SKM-1 (cell line): ENCODE data around the gene S100A4.

Experiments used
- DNase-seq: peaks from one replicate; lab custom pipeline; 2025; ENCODE audit not compliant: unreplicated experiment; lab: John Stamatoyannopoulos, UW

Gene S100A4

DNA sequence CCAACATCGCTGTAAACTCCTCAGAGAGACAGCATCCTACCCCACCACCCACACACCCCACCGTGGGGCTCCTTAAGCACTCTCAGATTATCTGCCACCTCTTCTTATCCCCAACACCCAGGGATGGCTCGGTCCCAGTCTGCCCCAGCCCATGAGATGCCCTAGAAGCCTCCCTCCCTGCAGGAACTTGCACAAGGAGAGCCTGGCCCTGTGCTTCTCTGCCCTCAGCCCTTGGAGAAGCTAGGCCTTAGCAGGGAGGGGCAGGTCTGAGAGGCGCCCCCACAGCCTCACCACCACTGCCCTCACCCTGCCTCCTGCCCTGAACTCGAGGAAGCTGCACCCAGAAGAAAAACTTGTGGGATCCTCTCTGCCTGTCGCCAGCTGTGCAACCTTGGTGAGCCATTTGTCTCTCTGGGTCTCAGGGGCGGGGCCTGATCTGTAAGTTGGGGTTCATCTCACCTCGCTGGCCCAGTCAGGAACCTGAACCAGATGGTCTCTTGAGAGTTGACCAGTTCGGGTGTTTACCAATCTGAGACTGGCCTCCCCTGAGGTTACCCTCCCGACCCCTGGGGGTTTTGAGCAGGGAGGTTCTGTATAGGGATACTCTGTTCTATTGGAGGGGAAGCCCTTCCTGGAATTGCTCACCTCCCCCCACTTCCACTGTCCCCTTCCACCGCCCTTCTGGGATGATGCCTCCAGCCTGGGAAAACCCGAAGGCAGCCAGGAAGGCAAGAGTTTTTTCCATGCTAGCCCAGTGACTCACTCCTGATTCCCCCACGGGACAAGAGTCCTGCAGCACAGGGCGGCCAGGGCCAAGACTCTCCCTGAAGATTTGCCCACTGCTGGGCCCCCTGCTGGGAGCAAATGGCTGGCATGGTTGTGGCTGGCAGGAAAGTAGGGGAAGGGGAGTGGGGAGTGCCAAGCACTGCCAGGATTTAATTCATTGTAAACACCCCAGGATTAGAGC lies 3.4 kb upstream of the S100A4 start, which contains the start of gene S100A3:
S100A3 (minus strand) TSS at position 537 of the 967 bp plus-strand sequence. CDS start 773 bp downstream, outside the sequence.
- DNase-seq = no peak

DNA sequence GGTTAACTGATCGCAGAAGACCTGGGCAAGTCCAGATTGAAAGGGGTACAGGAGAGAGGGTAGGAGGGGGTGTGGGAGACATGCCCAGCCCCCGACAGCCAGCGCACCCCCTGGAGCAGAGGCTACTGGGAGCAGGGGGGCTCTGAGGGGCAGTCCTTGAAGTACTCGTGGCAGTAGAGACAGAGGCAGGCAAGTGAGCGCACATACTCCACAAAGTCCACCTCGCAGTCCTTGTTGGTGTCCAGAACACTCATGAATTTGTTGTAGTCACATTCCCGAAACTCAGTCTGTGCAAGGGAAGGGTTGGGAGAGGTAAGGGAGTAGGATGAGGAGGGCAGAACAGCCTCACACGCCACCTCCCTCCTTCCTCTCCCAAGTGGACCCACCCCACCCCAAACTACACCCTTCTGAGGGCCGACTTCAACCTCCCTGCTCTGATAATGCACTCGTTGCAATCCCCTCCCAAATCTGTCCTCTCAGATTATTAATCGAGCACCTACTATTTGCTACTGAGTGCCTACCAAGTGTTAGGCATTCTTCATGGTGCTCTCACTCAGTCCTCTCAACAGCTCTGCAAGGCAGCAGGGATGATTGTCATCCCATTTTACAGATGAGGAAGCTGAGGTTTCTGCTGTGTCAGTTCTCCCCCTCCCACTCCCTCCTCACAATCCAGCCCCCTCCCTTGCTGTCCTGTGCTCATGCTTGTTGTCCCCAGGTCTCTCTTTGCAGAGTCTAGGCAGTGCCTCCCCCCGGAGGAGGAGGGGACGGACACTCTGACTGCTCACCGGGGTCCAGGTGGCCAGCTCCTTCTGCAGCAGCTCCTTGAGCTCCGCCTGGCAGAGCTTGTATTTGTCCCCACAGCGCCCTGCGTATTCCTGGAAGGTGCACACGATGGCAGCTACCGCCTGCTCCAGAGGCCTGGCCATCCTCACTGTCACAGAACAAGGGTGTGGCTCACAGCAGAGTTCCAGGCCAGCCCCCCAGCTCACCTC lies 2.2 kb upstream of the S100A4 start:
- no peak for DNase-seq

DNA sequence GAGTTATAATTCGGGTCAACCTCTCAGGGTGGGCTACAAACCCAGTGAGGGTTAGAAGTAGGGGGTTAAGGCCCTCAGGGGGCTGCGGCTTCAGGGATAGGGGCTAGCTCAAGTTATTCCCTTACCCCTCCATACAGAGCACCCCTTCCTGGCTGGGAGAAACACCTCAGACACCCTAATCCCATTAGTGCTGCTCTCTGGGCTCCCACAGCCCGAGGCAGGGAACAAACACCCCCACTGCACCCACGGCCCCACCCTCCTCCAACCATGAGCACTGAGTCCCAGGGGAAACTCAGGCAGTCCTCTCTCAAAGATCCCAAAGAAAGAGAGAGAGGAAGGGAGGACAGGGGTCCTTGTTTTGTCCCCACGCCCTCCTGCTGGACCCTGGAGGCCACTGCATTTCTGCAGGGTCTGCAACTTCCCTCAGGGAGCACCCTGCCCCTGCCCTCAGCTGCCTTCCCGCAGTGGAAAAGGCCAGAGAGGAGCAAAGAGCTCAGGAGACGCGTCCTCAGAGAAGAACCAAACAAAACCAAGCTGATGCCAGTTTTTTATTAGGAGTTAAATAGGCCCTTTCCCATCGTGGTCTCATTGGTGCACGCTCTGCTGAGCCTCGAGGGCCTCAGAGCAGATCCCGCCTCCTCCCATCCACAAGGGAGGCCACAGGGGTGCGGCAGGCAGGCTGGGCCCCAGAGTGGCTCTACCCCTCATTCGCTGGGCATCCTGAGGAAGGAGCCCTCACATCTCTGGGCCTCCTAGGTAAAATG lies 1.4 kb upstream of the S100A4 start:
- no peak for DNase-seq

DNA sequence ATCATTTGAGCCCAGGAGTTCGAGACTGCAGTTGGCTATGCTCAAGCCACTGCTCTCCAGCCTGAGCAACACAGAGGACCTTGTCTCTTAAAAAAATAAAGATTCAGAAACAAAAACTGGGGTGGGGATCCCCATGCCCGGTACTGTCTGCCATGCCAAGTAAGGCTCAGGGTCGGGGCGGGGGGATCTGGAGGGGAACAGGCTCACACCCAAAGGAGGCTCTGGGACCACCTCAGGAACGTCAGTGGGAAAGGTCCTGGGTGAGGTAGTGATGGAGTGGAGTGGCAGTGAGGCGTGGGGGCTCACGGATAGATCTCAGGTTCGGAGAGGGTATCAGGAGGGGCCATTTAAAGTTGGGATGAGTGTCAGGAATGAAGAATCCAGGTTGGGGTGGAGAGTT lies 765 bp upstream of the S100A4 start:
- no peak for DNase-seq

DNA sequence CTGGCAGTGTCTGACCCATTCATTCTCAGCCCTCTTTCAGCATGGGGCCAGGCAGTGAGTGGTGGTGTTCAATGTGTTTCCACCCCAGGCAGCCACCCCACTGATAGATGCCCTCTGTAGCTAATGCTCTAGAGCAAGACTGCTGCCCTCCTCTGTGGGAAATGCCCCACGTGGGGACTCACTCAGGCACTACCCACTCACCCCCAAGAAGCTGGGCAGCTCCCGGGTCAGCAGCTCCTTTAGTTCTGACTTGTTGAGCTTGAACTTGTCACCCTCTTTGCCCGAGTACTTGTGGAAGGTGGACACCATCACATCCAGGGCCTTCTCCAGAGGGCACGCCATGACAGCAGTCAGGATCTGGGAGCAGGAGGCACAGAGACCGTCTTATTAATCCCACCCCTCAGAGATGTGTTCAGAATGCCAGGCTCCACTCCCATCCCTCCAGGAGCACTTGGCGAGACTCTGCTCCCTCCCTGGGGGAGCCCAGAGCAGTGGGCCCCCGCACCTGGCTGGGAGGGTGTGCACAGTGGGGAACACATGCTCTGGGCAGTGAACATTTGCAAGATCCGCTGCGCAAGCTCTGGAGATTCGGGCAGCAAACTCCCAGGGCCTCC lies 1.0 kb downstream of the S100A4 start:
- no peak for DNase-seq

DNA sequence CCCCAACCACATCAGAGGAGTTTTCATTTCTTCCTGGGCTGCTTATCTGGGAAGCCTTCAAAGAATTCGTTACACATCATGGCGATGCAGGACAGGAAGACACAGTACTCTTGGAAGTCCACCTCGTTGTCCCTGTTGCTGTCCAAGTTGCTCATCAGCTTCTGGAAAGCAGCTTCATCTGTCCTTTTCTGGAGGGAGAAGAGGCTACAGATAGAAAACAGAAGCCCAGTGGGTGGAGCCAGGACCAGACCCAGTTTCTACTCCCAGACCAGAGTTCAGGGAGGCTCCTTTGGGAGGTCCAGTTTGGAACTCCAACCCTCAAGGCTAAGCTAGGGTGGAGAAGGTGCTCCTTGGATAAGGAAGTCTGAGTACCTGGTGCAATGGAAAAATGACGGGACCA lies 1.9 kb downstream of the S100A4 start:
- DNase-seq = no peak

DNA sequence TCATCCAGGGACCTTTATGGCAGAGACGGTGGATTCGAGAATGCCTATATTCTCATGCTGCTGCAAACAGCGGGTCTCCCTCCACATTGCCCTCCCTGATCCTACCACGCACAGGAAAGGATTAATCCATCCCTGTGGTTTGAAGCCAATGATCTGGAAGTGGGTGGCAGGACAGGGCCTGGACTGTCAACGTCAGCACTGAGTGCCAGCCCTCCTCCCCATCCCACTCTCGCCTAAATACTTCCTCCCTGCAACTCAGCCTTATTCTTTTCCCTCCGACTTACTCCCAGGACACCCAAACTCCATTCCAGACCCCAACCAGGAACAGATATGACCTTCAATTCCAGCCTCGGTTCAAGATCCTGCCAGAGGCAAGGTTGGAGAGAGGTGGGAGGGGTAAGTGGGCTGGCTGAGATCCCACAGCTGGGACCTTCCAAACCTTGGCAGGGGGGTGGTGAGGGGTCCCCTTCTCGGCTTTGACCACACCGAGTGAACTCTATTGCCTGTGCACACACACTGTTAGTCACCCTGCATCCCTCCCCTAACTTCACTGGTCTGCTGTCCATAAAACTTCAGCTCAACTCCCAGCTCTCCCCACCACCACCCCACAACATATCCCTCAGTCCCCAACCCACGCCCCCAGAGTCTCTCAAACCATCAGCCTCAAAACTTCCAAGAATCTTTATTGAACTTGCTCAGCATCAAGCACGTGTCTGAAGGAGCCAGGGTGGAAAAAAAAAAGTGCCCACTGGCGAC lies 2.5 kb downstream of the S100A4 start:
- DNase-seq = no peak

DNA sequence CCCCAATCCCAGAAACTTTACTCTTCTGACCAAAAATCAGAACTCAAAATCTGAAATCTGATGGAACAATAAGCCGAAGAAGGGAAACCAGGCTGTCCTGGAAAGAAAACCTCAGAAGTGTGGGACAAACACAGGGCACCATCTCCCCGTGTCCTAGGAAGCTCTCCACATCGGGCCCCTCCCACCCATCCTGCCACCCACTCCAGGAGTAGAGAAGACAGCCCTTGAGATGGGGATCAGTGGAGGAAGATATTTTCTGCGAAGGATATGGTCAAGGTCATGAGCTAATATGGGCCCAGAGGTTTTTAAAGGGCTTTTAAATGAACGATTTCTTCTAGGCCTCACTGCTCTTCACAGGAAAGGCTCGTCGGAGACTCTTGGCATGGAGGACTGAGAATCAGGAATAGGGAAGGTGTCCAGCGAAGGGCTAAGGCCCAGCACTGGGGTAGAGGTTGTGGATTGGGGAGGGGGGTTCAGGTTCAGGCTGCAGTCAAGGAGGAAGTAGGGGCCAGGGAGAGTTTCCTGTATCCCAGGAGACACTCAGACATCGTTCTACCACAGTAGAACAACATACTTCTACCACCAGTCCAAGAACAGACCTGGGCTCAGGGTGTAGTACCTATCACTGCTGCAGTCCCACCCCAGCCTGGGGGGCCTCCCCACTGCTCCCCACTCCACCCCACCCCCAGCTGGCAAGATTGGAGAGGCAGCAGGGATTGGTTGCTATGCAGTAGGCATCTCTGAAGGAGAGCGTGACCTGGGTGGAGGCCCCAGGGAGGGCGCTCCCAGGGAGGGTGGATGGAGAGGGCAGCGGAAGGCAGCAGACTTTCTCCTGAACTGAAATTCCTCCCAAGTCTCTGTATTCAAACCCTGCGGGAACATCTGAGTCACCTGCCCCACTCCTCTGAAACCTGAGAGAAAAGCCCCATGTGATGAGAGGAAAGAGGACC lies 3.7 kb downstream of the S100A4 start:
- no peak for DNase-seq

DNA sequence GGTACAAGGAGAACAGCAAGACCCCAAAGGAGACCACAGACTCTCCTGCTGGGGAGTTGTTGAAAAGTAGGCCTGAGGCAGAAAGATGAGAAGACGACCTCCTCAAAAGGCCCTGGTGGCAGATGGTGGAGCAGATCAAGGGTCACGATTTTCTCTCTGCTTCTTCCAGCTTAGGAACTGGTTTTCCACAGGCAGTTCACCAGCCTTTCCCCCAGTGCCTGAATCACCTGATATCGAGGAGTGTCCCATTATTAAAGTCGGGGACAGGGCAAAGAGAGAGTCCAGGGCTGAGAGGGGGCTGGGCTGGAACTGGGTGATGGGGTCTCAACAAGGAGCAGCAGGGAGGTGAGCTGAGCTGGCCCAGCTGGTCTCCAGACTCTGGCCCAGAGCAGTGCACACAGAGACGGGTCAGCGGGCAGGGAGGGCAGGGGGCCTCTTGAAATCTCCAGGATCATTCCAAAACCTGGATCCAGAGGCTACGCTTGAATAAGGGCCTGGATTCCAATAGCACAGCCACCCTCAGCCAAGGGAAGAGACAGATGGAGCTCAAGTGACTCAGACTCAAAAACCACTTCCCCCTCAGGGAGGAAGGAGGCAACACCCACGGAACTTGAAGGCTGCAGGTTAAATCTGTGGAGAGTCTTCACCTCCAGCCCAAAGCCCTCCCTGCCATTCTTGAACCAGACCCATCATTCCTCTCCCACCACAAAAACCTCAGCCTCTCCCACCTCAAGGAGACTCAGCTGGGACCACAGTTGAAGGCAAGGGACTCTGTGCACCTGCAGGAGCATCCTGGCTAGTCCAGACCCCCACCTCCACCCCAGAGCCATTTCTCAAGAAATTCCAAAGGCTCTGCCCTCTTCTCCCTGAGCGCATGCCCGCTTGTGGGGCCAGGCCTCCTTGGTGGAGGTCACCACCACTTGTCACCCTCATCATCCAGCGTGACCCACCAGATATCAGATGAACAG lies 4.9 kb downstream of the S100A4 start, which contains the start of gene S100A5:
S100A5 (minus strand) TSS at position 541 of the 968 bp plus-strand sequence. CDS start 743 bp downstream, outside the sequence.
- peak; percentile 93 for DNase-seq

DNA sequence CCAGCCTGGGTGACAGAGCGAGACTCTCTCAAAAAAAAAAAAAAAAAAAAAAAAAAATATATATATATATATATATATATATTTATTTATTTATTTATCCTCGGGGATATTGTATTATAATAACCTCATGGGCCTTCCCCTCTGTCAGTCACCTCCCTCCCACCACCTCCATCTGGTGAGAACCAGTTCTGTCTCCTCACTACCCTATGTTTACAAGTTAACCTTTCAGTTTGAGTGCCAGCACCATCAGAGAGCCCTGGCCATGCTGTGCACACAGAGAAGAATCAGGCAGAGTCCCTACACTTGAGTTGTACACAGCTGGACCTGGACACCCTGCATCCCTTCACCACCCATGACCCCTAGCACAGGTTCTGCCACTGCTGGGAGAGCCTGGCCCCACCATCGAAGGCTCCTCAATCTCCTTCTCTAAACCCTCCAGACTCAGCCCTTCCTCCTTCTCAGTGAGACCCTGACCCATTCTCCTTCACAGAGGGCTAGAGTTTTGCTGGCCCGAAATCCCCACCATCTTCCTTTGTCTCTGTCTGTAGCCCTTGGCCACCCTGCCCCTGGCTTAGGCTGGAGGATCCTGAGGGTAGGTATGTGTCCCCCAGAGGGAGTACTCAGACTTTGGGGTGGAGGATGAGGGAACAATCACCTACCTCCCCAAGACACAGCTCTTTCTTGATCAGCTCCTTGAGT lies 6.1 kb downstream of the S100A4 start:
- no peak for DNase-seq

DNA sequence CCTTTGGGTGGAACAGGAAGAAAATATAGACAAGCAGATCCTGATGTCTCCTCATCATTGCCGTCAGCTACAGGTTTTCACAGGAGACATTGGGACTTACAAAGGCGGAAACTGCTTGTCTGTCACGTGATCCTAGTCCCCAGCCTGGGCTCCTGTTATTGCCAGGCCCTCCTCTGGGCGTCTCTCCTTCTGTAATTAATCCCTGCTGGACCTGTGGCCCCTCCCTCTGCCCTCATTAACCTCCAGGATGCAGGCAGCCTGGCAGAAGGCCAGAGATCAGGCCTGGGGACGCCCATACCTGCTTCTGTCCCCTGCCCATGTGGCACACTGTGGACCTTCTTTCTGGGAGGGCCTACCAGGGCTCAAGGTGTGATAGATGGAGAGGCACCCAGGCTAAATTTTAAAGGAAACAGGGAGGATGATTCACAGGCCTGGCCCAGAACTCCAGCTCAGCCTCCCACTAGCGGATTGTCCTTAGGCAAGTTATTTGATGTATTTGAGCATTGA lies 7.2 kb downstream of the S100A4 start:
- no peak for DNase-seq

DNA sequence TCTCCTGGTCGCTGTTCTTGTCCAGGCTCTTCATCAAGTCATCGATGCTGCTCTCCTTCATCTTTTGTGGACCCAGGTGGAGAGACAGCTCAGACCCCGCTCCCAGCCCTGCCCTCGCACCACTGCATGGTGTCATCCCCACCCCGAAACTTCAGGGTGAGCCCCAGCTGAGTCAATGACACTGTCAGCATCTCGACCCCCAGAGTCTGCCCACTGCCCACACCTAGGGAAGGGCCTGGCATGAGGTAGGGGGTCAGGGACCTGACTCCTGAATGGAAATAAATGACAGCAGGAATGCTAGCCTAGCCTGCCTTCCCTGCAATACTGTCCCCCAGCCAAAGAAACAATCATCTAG lies 8.3 kb downstream of the S100A4 start:
- DNase-seq = no peak

DNA sequence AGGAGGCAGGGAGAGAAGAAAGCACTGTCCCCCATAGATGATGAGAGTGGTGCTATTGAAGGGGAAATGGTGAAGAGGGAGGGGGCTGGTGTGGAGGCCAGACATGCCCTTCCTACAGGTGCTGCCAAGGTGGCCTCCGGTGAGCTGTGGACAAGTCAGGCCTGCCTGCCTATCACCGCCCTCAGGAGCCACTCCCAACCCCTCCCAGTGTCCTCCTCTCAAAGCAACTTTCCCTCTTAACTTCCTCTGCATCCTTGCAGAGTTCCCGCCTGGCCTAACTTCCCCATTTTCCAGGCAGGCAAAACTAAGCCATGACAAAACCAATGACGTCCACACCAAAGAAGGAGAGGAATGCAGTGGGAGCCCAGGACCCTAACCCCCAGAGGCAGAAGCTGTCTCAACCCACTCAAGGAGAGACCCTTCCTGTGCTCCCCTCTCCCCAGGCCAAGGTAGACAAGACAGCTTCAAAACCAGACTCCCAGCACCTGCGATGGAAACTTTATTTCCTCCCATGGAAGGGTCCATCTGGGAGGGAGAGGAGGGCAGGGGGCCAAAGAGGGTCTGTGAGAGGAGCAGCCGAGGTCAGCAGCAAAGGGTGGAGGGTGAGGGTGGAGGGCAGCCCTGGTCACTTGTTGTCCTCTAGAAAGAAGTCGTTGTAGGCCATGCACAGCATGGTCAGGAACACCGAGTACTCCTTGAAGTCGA lies 8.8 kb downstream of the S100A4 start:
- DNase-seq = no peak

DNA sequence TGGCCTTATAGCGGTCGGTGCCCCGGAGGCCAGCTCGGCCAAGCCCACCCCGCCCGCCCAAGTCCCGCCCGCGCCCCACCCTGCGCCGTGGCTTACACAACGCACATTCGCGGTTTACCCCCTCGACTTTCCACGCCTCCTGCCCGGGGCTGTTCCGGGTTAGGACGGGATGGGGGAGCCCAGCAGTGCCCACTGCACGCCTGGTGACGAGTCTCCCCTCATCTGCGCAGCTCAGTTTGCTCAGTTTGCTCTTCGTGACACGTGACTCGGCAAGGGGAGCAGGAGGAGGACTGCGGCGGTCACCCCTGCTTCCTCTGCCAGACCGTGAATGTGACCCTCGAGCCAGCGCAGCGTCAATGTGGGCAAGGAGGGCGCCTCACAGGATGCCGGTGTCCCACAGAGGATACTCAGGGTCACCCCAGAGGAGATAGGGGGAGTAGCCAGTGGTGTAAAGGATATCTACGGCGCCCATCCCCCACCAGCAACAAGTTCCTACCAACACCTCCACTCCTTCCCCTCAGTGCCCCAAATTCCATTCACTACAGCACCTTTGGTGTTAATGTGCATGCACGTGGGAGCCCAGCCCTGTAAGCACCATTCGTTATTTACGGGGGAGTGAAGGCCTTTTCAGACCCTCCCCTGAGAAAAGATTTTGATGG lies 9.5 kb downstream of the S100A4 start:
- peak; percentile 68 for DNase-seq

DNA sequence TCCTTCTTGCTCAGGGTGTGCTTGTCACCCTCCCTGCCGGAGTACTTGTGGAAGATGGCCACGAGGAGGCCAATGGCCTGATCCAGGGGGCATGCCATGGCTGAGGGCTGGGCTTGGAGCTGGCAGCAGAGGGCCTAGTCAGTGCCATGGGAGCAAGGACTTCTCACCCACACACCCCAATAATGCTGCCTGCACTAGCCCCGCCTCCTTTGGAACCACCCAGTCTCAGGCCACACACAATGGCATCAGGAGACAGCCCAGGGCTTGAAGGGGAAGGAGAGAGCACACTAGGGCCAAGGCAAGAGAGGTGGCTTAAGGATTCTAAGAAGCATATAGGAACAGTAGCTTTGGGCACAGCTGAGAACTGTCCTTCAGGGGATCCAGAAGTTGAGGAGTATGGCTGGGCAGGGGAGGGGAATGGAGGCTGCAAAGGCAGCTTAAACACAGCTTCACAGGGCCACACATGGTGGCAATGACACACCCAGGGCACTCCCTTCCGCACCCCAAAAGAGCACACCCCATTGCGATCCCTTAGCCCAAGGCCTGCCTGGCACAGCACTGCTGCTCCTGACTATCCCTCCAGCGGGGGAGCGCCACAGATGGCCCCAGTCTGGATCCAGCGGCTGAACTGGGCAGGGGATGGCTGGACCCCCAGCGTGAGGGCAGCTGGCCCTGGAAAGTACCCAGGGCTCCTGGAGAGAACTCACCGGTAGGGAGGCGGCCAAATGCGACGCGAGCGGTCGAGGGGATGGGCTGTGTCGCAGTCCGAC lies 10.2 kb downstream of the S100A4 start, which contains the start of gene S100A6:
S100A6 (minus strand) TSS at position 750 of the 770 bp plus-strand sequence; CDS start at position 98, 652 bp downstream.
- DNase-seq = no peak
